ENCODE data around the gene CSH2.
A peak's percentile ranks its signal among the peaks of the same experiment; 100 is the strongest.

The CSH2 gene

DNA sequence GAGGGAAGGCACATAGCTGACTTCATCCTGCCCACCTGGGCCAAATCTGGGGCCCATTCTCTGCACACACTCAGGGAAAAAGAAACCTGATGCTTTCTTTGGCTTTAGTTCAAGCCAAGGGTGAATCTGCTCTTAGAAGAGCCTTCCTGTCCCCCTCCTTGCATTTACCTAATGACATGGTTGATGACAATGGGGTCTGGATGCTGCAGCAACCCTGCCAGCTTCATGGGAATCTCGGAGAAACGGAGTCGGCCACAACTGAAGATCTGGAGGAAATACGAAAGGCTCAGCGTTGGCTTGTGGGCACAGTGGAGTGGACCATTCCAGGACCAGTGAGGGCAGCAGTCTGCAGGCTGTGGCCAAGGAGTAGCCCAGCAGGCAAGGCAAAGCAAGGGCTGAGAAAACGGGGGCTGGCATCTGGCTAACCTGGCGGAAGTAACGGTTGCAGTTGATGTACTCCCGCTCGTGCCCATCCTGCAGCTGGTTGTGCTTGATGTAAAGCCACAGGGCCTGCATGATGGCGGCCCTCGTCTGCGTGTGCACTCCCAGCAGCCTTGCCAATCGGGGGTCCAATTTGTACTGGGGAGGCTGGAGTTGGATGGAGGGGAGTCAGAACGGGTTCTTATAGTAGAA, 39.6 kb downstream of the CSH2 start:
- DNase-seq: no peak

GRCh38 chr17:63833026-63833740, 40.3 kb downstream of the CSH2 start:
- DNase-seq: no peak

DNA sequence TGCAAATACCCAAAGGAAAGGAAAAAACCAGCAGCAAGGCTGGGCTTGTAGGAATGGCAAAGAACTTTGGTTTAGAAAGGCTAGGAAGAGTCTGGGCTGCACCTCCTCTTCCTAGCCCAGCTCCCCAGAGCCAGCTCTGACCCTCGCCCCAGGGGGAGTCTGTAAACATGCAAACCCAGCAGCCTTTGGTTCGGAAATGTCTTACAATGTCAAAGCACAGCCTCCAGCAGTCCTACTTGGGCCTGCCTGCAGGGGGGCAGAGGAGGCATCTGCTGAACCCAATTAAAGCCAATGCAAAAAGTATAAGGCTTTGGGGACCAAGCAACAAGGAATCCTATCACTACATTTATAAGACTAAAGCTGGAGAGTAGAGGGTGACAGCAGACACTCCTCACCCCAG, 41.0 kb downstream of the CSH2 start:
- no peak for DNase-seq

DNA sequence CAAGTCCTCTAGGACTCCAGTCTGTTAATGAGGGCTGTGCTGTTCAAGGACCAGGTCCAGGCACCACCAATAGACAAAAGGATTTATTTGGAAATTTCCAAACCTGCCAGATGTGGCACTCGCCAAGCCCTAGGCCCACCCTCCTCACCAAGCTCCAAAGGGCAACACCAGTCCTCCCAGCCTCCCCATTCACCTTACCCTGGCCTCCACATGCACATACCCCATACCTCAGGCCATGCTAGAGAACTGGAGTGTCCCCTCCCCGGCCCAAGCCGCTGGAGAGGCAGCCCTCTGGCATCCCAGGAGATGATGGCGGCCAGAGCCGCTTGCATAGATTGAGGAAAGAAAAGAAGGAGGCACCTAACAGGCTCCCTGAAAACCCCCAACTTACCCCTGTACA, 41.5 kb downstream of the CSH2 start:
- DNase-seq: no peak

DNA sequence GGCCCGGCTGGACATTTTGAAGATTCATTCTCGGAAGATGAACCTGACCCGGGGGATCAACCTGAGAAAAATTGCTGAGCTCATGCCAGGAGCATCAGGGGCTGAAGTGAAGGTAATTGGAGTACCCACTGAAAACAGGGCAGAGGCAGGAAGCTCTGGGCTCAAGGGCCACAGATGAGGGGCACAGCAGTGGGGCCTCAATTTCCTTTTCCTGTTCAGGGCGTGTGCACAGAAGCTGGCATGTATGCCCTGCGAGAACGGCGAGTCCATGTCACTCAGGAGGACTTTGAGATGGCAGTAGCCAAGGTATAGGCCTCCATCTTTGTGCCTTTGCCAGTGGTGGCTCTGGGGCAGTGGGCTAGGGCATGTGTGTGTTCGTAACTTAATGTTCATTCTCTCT, 42.0 kb downstream of the CSH2 start:
- no peak for DNase-seq

GRCh38 chr17:63830904-63831491, 42.5 kb downstream of the CSH2 start:
- no peak for DNase-seq

DNA sequence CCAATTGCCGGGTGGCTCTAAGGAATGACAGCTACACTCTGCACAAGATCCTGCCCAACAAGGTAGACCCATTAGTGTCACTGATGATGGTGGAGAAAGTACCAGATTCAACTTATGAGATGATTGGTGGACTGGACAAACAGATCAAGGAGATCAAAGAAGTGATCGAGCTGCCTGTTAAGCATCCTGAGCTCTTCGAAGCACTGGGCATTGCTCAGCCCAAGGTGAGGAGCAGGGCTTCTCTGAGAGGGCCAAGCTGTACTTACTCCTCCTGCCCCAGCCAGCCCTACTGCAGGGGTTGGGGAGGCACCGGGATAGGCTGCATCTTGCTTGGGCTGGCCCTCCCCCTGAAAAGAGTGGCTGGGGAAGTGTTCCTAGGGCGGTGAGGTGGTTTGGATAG, 43.2 kb downstream of the CSH2 start:
- DNase-seq: no peak

GRCh38 chr17:63828936-63829335, 44.5 kb downstream of the CSH2 start:
- no peak for DNase-seq

- DNase-seq: no peak
Observed at GRCh38 chr17:63827801-63828221, 45.7 kb downstream of the CSH2 start.

DNA sequence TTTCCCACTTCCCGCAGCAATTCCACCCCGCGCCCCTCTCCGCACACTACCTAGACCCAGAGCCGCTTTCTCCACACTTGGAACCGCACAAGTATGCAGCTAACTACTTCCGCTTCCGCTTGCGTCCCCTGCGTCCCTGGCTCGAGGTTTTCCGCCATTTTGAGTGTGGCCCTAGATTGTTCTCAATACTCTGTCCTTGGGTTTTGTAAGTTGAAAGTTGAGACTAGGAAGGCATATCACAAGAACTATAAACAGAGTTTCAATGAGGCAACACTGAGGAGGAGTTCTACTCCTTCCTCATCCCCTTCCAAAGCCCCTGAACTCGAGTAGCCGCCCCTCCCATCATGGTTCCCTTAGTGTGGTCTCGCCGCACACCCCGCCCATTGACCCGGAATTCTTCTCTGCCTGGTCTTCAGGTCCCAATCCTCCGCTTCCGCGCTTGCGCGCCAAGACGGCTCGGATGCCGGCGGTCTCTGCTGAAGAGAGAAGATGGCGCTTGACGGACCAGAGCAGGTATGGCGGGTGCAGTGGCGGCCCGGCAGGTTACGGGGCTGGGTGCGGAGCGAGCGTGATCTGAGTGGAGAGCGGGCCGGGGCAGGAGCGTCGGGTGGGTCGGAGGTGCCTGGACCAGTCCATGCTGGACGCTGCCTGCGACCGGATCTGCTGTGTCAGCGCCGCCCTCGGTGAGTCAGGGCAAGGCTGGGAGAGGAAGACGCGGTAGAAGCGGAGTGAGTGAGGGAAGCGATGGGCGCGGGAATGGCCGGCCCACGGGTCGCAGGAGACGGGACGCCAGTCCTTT, 46.3 kb downstream of the CSH2 start, which contains the start of the genes FTSJ3 and PSMC5:
Gene FTSJ3 (minus strand): TSS at position 662 of the 799 bp plus-strand sequence. CDS start 761 bp downstream, outside the sequence.
Gene PSMC5 (plus strand): TSS at position 430 of the 799 bp plus-strand sequence. CDS start 60 bp downstream, at position 490.
- DNase-seq: peak; percentile 95

DNA sequence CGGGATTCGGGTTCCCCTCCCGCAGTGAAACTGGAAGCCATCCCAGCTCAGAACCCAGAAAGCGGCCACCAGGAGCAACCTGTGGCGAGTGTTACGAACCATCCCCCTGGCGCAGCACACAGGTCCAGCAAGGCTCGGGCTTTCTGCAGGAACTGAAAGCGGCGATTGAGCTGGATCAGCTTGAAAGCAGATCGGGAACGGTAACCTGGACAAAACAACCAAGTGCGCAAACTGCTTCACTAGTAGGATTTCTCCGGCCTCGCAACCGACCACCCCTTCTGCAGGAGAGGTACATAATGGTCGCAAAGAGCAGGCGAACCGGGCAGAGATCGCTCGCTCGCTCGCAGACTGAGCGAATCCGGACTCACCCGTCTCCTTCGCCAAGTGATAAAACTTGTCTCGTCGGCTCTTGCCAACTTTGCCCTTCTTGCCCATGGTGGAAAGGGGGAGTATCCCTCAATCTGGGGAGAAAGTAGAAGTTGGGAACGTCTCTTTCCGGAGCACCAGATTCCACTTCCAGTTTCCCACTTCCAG, 46.9 kb downstream of the CSH2 start:
- no peak for DNase-seq

DNA sequence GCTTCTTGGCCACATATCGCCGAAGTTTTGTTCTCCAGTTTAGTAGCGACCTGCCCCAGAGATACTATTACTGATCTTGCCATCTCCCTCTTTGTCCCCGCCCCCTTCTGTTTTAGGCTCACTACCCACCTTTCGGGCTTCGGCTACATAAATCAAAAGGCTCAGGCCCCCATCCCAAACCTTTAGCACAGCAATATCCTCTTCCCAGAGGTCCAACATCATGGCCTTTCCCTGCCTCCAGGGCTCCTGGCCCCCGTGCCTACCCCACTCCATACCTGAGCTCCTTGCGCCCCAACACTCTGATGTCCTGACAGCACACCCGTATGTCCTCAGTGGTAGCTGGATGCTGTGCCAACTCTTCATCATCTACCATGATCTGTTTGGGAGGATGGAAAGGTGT, 49.1 kb downstream of the CSH2 start:
- DNase-seq: no peak

DNA sequence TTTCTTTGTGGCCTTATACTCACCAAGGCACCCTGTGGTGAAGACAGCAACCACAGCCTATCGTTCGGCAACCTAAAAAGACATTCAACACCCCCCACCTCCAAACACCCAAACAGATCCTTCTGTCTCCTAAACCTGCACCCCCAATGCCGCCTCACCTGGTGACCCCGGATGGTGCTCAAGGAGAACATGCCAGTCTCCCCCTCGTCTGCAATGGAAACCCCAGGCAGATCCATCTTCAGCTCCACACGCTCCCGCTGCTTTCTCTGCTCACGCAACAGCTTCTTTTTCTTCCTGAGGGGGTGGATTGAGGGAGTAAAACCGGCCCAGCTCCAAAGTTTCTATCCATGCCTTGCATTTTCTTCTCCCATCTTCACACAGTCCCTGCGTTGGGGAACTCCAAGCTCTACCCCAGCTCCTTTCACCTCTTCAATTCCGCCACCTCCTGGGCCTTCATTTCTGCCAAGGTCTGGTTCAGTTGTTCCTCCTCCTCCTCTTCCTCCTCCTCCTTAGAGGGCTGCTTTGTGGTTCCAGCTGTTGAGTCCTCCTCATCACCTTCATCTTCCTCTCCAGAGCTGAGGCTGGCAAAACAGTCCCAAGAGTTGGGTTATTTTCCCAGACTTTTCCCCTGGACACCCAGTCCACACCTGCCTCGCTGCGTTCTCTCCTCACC, 49.7 kb downstream of the CSH2 start:
- no peak for DNase-seq

GRCh38 chr17:63822537-63822936, 50.9 kb downstream of the CSH2 start:
- no peak for DNase-seq
